GM11168 (cell line): ENCODE measurements around the gene SPHK1.

Experiments
- in situ Hi-C: fragments of 300-500 bp; cut with MboI; formaldehyde crosslinking; loops from one replicate; pipeline ENCODE4 v1.12.0; 2022; ENCODE audit warnings: low sequenced_read_pairs; ENCODE audit not compliant: unreplicated experiment

Gene SPHK1

GRCh38 chr17:76383546-76384221 lies 725 bp upstream of the SPHK1 start:
- in situ Hi-C loops: no loop called here

GRCh38 chr17:76384987-76385891 lies 830 bp downstream of the SPHK1 start:
- in situ Hi-C loops: no loop called here

- in situ Hi-C loops: no loop called here
Measured at GRCh38 chr17:76385892-76386786, 1.7 kb downstream of the SPHK1 start.

DNA sequence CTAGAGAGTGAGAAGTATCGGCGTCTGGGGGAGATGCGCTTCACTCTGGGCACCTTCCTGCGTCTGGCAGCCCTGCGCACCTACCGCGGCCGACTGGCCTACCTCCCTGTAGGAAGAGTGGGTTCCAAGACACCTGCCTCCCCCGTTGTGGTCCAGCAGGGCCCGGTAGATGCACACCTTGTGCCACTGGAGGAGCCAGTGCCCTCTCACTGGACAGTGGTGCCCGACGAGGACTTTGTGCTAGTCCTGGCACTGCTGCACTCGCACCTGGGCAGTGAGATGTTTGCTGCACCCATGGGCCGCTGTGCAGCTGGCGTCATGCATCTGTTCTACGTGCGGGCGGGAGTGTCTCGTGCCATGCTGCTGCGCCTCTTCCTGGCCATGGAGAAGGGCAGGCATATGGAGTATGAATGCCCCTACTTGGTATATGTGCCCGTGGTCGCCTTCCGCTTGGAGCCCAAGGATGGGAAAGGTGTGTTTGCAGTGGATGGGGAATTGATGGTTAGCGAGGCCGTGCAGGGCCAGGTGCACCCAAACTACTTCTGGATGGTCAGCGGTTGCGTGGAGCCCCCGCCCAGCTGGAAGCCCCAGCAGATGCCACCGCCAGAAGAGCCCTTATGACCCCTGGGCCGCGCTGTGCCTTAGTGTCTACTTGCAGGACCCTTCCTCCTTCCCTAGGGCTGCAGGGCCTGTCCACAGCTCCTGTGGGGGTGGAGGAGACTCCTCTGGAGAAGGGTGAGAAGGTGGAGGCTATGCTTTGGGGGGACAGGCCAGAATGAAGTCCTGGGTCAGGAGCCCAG lies 2.8 kb downstream of the SPHK1 start:
- in situ Hi-C loops: no loop called here

GRCh38 chr17:76388966-76389888 lies 4.8 kb downstream of the SPHK1 start:
- in situ Hi-C loops: no loop called here

GRCh38 chr17:76390003-76390421 lies 5.6 kb downstream of the SPHK1 start:
- in situ Hi-C loops: no loop called here

DNA sequence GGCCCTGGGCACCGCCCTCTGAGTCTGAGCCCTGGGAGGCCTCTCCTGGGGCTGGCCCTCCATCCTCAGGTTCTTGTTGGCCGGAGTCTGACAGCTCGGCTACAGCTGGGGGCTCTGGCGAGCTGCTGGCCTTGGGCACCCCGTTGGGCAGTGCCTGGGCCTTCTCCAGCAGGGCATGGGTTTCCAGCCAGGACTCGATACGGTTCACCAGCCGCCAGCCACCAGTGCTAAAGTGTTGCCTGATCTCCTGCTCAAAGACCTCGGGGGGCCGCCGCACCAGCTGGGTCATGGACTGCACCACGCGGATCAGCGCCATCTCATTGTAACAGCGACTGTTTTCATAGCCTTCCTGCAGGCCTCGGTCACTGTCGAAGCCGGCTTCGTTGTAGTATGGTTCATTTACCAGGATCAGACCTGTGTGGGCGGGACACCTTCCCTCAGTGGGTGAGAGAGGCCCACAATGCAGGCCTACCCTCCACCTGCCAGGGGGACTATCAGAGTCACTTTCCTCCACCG lies 6.8 kb downstream of the SPHK1 start:
- in situ Hi-C loops: no loop called here

GRCh38 chr17:76394166-76394565 lies 9.8 kb downstream of the SPHK1 start:
- in situ Hi-C loops: no loop called here

DNA sequence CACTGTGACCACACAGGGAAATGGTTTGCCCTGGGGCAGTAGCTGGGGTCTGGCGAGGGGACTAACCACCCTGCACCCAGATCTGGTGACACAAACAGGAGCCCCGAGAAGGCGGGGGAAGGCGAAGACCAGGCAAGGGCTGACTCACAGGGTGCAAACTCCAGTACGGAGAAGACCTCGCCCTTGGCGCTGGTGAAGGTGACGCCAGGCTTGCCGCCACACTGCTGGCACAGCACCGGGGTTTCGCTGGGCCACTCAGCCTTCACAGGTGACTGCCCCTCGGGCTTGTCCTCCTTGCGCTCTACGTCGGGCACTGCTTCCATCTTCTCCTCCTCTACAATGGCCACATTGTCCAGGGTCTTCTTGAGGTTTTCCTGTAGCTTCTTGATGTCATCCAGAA lies 11.6 kb downstream of the SPHK1 start:
- in situ Hi-C loops: loop anchor here (5.0 kb wide), 1 partner anchor 94 kb away; no protein-coding TSS in a partner anchor

- in situ Hi-C loops: loop anchor here (5.0 kb wide), 1 partner anchor 95 kb away; no protein-coding TSS in a partner anchor
Measured at GRCh38 chr17:76397184-76397583, 12.8 kb downstream of the SPHK1 start.

DNA sequence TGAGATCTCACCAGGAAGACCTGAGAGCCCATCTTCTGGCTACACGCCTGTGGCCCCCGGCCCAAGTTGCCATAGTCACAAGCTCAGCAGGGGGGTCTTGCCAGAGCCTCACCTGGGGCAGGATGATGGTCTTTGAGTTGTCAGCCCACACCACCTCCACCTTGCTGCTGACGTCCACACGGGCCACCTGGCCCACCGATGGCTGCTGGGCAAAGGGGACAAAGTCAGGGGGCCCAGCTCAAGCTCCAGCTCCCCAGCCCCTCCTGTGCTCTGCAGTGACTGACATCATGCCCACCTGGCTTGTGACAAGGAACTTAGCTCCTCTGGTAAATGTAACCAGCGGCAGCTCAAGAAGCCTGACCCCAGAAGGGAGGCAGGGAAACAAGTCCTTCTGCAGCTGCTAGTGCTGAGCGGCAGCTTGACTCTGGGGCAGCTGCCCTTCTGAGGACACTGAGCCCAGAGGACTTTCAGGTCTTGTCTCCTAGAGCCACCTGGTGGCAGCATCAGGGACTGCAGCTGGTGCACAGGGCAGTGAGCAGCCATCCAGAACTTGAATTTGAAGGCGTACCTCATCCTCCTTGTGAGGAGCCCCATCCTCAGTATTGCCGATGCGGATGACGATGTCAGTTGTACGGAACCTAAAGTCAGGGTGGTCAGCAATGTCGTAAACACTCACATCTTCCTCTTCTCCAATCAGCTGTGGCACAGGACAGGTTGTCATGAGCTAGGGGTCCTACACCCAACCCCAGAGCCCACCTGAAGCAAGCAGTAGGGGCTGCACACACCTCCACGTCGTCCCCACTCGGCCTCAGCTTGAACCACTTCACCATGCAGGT lies 13.5 kb downstream of the SPHK1 start:
- in situ Hi-C loops: loop anchor here (5.0 kb wide), 1 partner anchor 96 kb away; no protein-coding TSS in a partner anchor

DNA sequence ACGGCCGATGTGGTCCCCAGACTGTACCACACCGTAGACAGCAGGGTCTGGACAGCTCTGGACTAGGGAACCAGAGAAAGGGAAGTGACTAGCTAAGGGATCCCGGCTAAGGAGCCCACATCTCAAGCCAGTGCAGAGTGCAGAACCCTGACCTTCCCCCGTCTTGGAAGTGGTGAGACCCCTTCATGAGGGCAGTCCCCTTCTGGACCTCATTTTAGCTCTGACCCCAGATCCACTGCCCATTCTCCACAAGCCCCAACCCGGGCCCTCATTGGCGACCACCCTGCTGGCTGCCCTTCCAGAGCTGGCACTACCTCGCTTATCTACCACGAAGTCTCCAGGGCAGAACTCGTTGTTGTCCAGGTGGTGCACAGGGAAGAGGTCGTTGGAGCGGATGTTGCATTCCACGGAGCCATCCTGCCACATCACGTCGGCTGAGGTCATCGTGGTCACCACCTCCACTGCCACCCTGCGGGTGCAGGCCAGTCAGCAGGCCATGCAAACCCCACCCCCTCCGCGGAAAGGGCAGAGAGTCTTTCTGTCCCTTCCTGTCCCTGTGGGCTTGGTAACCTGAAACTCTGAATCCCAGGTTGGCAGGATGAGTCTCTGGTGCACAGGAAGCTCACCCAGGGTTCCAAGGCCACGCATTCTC lies 14.2 kb downstream of the SPHK1 start:
- in situ Hi-C loops: loop anchor here (5.0 kb wide), 1 partner anchor 96 kb away; no protein-coding TSS in a partner anchor

- in situ Hi-C loops: loop anchor here (5.0 kb wide), 1 partner anchor 97 kb away; no protein-coding TSS in a partner anchor
Measured at GRCh38 chr17:76399175-76400172, 15.1 kb downstream of the SPHK1 start.

GRCh38 chr17:76402711-76403110 lies 18.3 kb downstream of the SPHK1 start:
- in situ Hi-C loops: no loop called here

DNA sequence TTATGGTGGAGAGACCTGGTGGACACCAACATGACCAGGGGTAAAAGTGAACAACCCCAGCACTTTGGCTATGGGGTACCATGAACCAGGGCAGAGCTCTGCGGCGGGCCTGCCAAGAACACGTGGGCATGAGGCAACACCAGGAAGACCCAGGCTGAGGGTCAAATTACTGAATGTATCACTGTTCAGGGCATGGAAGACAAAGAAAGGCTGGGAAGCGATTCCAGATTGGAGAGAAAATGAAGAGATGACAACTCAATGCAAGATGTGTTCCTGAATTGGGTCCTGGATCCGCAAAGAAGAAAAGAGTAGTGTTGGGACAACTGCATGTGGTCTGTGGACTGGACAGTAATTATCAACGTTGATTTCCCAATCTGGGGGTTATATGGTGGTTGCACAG lies 19.8 kb downstream of the SPHK1 start:
- in situ Hi-C loops: no loop called here
